HG02798 (cell line): Measurements from ENCODE around the gene KLKB1.

ENCODE experiments used
- ATAC-seq: cut with Tn5 transposase; IDR thresholded peaks from one replicate; pipeline ENCODE4 v1.9.1; 2021; ENCODE audit warnings: mild to moderate bottlenecking; ENCODE audit not compliant: unreplicated experiment, poor library complexity

The KLKB1 gene

GRCh38 chr4:186300659-186301390 is 73.5 kb downstream of the KLKB1 start:
- ATAC-seq = no peak

- no peak for ATAC-seq
Measured at GRCh38 chr4:186304216-186304615, 76.9 kb downstream of the KLKB1 start.

- no peak for ATAC-seq
Measured at GRCh38 chr4:186304866-186305505, 77.7 kb downstream of the KLKB1 start.

GRCh38 chr4:186307497-186307896 is 80.2 kb downstream of the KLKB1 start:
- ATAC-seq = no peak

GRCh38 chr4:186307916-186308315 is 80.6 kb downstream of the KLKB1 start:
- no peak for ATAC-seq
